ENCODE data around the gene PCBP3.

- TF ChIP-seq, protein P1, sequence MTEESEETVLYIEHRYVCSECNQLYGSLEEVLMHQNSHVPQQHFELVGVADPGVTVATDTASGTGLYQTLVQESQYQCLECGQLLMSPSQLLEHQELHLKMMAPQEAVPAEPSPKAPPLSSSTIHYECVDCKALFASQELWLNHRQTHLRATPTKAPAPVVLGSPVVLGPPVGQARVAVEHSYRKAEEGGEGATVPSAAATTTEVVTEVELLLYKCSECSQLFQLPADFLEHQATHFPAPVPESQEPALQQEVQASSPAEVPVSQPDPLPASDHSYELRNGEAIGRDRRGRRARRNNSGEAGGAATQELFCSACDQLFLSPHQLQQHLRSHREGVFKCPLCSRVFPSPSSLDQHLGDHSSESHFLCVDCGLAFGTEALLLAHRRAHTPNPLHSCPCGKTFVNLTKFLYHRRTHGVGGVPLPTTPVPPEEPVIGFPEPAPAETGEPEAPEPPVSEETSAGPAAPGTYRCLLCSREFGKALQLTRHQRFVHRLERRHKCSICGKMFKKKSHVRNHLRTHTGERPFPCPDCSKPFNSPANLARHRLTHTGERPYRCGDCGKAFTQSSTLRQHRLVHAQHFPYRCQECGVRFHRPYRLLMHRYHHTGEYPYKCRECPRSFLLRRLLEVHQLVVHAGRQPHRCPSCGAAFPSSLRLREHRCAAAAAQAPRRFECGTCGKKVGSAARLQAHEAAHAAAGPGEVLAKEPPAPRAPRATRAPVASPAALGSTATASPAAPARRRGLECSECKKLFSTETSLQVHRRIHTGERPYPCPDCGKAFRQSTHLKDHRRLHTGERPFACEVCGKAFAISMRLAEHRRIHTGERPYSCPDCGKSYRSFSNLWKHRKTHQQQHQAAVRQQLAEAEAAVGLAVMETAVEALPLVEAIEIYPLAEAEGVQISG (CRISPR knock-in tag; IDR thresholded peaks at IDR 0.05), result no peak
- no peak for TF ChIP-seq POLR2A (IDR thresholded peaks at IDR 0.05; ENCODE audit: insufficient read depth in 1 of 2, low read depth in 2 of 2, low read length in 2 of 2)
- no peak for TF ChIP-seq EP300 (IDR thresholded peaks at IDR 0.05; ENCODE audit: low read depth in 2 of 2, low read length in 2 of 2)
- no peak for TF ChIP-seq EP300 (CRISPR knock-in tag; IDR thresholded peaks at IDR 0.05; ENCODE audit: borderline replicate concordance)
- no peak for TF ChIP-seq ZNF12 (CRISPR knock-in tag; IDR thresholded peaks at IDR 0.05)
- TF ChIP-seq, protein P2, sequence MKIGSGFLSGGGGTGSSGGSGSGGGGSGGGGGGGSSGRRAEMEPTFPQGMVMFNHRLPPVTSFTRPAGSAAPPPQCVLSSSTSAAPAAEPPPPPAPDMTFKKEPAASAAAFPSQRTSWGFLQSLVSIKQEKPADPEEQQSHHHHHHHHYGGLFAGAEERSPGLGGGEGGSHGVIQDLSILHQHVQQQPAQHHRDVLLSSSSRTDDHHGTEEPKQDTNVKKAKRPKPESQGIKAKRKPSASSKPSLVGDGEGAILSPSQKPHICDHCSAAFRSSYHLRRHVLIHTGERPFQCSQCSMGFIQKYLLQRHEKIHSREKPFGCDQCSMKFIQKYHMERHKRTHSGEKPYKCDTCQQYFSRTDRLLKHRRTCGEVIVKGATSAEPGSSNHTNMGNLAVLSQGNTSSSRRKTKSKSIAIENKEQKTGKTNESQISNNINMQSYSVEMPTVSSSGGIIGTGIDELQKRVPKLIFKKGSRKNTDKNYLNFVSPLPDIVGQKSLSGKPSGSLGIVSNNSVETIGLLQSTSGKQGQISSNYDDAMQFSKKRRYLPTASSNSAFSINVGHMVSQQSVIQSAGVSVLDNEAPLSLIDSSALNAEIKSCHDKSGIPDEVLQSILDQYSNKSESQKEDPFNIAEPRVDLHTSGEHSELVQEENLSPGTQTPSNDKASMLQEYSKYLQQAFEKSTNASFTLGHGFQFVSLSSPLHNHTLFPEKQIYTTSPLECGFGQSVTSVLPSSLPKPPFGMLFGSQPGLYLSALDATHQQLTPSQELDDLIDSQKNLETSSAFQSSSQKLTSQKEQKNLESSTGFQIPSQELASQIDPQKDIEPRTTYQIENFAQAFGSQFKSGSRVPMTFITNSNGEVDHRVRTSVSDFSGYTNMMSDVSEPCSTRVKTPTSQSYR (CRISPR knock-in tag; IDR thresholded peaks at IDR 0.05; ENCODE audit: borderline replicate concordance), result no peak
- TF ChIP-seq MXI1 (IDR thresholded peaks at IDR 0.05; ENCODE audit: borderline replicate concordance, low read depth, low read length), result no peak
- TF ChIP-seq NFIC (IDR thresholded peaks at IDR 0.05; ENCODE audit: low read length), result no peak
- no peak for TF ChIP-seq MYC (CRISPR knock-in tag; IDR thresholded peaks at IDR 0.05; ENCODE audit: borderline replicate concordance)
These were observed 226.9 kb downstream of the PCBP3 start for GRCh38 chr21:45870421-45870820.

All from HepG2 (cell line).